Measurements from ENCODE around the gene PDE4B.
A peak's percentile ranks its signal among the peaks of the same experiment; 100 is the strongest.

PDE4B gene

DNA sequence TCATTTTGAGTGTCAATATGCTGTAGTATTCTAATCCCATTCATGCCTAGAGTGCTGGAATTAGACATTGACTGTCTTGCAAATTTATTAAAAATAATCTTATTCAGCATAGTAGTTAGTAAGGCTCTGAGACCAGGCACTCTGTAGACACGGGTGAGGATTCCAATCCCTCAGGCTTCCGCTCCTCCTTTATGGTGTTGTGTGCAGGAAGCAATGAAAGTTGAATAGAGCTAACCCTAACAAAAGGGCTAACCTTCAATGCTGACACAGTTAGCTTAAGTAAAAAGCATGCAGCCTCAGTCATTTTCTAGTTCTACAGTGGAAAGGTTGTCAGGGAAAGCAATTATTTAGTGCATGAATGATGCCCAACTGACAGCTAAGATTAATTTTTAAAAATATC is 541.6 kb downstream of the PDE4B start:
- TF ChIP-seq, protein P1, sequence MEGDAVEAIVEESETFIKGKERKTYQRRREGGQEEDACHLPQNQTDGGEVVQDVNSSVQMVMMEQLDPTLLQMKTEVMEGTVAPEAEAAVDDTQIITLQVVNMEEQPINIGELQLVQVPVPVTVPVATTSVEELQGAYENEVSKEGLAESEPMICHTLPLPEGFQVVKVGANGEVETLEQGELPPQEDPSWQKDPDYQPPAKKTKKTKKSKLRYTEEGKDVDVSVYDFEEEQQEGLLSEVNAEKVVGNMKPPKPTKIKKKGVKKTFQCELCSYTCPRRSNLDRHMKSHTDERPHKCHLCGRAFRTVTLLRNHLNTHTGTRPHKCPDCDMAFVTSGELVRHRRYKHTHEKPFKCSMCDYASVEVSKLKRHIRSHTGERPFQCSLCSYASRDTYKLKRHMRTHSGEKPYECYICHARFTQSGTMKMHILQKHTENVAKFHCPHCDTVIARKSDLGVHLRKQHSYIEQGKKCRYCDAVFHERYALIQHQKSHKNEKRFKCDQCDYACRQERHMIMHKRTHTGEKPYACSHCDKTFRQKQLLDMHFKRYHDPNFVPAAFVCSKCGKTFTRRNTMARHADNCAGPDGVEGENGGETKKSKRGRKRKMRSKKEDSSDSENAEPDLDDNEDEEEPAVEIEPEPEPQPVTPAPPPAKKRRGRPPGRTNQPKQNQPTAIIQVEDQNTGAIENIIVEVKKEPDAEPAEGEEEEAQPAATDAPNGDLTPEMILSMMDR (IDR thresholded peaks at IDR 0.05; ENCODE audit: insufficient read depth, low read length, poor library complexity, severe bottlenecking) = no peak
- Histone ChIP-seq H3K4me3 (replicated peaks; ENCODE audit: low read depth, low read length) (peak overlapping the region; percentile 89), H3K27me3 (replicated peaks; ENCODE audit: control insufficient read depth, insufficient read depth, low read length) (no peaks in the 10 kb centered on the region), H3K36me3 (ENCODE audit: control insufficient read depth, insufficient read depth, low read length) (no peaks in the 10 kb centered on the region)
- DNase-seq (ENCODE audit: extremely low read depth, insufficient read length) = no peak

DNA sequence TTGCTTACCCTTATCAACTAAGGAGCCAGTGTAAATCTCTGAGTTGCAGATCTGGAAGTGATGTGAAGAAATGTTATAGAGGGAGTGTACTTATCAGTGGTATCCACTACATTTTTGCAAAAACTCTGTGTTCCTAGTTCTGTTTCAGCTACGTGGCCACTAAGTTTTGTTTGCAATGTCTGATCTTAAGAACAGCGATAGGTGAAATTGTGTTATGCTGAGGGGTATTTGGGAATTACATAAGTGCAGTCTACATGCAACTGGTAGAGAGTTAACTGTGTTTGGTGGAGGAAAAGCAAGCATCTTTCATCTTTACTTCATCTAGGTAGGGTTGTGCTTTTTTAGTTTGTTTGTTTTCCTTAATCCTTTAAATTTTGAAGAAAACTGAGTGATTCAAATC is 542.4 kb downstream of the PDE4B start:
- TF ChIP-seq, protein P1 (IDR thresholded peaks at IDR 0.05; ENCODE audit: insufficient read depth, low read length, poor library complexity, severe bottlenecking) = no peak
- Histone ChIP-seq H3K36me3 (ENCODE audit: control insufficient read depth, insufficient read depth, low read length) (no peaks in the 10 kb centered on the region), H3K4me3 (replicated peaks; ENCODE audit: low read depth, low read length) (peak overlapping the region; percentile 89), H3K27me3 (replicated peaks; ENCODE audit: control insufficient read depth, insufficient read depth, low read length) (no peaks in the 10 kb centered on the region)
- DNase-seq (ENCODE audit: extremely low read depth, insufficient read length) = no peak

DNA sequence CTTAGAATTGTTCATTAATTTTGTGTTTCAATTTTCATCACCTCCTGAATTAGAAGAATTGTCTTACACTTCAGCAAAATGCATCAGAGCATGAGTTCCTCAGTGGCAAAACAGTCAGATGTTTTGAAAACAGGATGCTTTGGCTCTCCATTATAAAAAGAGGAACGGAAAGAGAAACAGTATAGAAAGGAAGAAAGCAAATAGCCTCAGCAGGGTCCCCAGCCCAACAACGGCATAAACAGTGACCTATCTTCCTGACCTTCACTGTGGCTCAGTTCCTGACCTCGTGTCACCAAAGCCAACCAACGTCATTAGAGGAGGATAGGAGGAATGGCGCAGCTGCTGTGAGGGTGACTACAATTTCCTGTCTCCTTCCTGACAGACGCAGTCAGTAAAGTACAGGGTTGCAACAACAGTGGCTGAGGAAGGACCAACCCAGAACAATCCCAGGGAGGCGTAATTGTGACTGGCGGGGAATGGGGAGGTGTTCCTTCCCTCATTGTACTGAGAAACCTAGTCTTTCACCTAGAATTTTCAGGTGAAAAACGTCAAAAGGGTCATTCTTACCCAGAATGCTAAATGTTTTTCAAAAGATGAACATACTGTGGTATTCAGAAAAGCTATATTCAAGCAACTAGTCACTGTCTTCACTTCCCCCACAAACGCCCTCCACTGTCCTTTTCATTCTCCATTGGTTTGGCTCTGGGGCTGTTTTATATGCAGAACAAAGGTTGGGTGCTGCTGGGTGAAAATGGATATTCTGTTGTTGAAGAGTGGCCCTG is 543.4 kb downstream of the PDE4B start:
- TF ChIP-seq, protein P1 (IDR thresholded peaks at IDR 0.05; ENCODE audit: insufficient read depth, low read length, poor library complexity, severe bottlenecking) = no peak
- H3K27me3 ChIP-seq (replicated peaks; ENCODE audit: control insufficient read depth, insufficient read depth, low read length) = no peaks in the 10 kb centered on the region
- peak; percentile 86 for DNase-seq (ENCODE audit: extremely low read depth, insufficient read length)
- no peaks in the 10 kb centered on the region for H3K36me3 ChIP-seq (ENCODE audit: control insufficient read depth, insufficient read depth, low read length)
- peak overlapping the region; percentile 89 for H3K4me3 ChIP-seq (replicated peaks; ENCODE audit: low read depth, low read length)

DNA sequence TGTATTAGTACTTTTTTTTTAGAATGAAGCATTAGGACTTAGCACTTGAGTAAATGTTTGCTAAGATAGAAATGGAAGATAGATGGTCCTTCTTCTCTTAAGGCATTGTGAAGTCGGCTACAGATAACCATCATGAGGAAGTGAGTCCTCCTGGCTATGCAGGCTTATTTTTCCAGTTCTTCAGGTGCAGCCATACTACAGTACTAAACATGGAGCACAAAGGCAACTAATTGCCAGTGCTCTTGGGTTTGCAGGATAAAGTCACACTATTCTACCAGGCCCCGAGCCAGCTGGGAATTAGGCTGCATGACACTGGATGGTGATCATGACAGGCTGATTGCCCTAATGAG is 543.9 kb downstream of the PDE4B start:
- Histone ChIP-seq H3K36me3 (ENCODE audit: control insufficient read depth, insufficient read depth, low read length) (no peaks in the 10 kb centered on the region), H3K27me3 (replicated peaks; ENCODE audit: control insufficient read depth, insufficient read depth, low read length) (no peaks in the 10 kb centered on the region), H3K4me3 (replicated peaks; ENCODE audit: low read depth, low read length) (peak overlapping the region; percentile 89)
- no peak for DNase-seq (ENCODE audit: extremely low read depth, insufficient read length)
- TF ChIP-seq, protein P1 (IDR thresholded peaks at IDR 0.05; ENCODE audit: insufficient read depth, low read length, poor library complexity, severe bottlenecking) = no peak

DNA sequence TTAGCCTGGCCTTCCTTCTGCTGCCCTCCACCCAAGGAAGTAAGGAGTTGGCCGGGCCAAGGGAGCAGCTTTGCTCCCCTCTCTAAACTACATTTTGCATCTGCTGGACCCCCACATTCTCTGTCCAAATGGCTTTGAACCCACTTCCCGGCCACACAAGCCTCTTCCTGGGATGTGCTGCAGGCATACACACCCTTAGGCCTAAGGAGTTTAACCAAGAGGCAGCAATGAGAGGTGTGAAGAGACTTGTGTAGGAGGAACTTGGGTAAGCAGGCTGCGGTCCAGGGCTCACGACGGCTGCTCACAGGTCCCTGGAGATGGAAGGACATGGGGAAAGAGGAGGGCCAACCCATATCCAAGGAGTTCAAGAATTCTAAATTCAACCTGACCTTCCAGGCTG is 544.6 kb downstream of the PDE4B start:
- TF ChIP-seq, protein P1 (IDR thresholded peaks at IDR 0.05; ENCODE audit: insufficient read depth, low read length, poor library complexity, severe bottlenecking) = no peak
- Histone ChIP-seq H3K4me3 (replicated peaks; ENCODE audit: low read depth, low read length) (no peak overlapping the region), H3K27me3 (replicated peaks; ENCODE audit: control insufficient read depth, insufficient read depth, low read length) (no peaks in the 10 kb centered on the region), H3K36me3 (ENCODE audit: control insufficient read depth, insufficient read depth, low read length) (no peaks in the 10 kb centered on the region)
- no peak for DNase-seq (ENCODE audit: extremely low read depth, insufficient read length)
